ENCODE results near the gene PCDH7.

The PCDH7 gene

GRCh38 chr4:30720021-30720660, at the start of gene PCDH7 (continued):
- TF ChIP-seq KLF1 (tag by site-specific recombination; IDR thresholded peaks at IDR 0.05), result 0 out of 2 replicates have a peak, but pooled peaks have one; percentile 15
- TF ChIP-seq, protein P1, sequence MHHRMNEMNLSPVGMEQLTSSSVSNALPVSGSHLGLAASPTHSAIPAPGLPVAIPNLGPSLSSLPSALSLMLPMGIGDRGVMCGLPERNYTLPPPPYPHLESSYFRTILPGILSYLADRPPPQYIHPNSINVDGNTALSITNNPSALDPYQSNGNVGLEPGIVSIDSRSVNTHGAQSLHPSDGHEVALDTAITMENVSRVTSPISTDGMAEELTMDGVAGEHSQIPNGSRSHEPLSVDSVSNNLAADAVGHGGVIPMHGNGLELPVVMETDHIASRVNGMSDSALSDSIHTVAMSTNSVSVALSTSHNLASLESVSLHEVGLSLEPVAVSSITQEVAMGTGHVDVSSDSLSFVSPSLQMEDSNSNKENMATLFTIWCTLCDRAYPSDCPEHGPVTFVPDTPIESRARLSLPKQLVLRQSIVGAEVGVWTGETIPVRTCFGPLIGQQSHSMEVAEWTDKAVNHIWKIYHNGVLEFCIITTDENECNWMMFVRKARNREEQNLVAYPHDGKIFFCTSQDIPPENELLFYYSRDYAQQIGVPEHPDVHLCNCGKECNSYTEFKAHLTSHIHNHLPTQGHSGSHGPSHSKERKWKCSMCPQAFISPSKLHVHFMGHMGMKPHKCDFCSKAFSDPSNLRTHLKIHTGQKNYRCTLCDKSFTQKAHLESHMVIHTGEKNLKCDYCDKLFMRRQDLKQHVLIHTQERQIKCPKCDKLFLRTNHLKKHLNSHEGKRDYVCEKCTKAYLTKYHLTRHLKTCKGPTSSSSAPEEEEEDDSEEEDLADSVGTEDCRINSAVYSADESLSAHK (tag by site-specific recombination; IDR thresholded peaks at IDR 0.05), result peak; percentile 48; the same call in 1 of the 2 replicates
- peak; percentile 92 for TF ChIP-seq ZNF341 (tag by site-specific recombination; IDR thresholded peaks at IDR 0.05; ENCODE audit: low read depth)
- no peak for TF ChIP-seq ZNF48 (tag by site-specific recombination; IDR thresholded peaks at IDR 0.05)
- TF ChIP-seq ZNF335 (tag by site-specific recombination; conservative IDR thresholded peaks at IDR 0.05), result peak; percentile 8
- TF ChIP-seq ZBTB11 (tag by site-specific recombination; conservative IDR thresholded peaks at IDR 0.05; ENCODE audit: low read depth), result 0 out of 2 replicates have a peak, but pooled peaks have one; percentile 10

- Histone ChIP-seq H3K27ac (ENCODE audit: extremely low read depth, low read depth, low read length) (no peak overlapping the region), H3K4me1 (ENCODE audit: control insufficient read depth, insufficient read depth, low read length) (no peaks in the 10 kb centered on the region), H3K9me3 (ENCODE audit: control insufficient read depth, insufficient read depth, low read depth, low read length) (no peaks in the 10 kb centered on the region), H3K4me3 (ENCODE audit: low read depth, low read length) (no peak overlapping the region), H3K36me3 (ENCODE audit: control insufficient read depth in 2 of 2, insufficient read depth in 1 of 2, low read length in 2 of 2) (no peaks in the 10 kb centered on the region)
- TF ChIP-seq GFI1B (tag by site-specific recombination; IDR thresholded peaks at IDR 0.05), result no peak
- no peak for TF ChIP-seq INSM2 (tag by site-specific recombination; IDR thresholded peaks at IDR 0.05)
- no peak for TF ChIP-seq REST (tag by site-specific recombination; IDR thresholded peaks at IDR 0.05)
- no peak for TF ChIP-seq ZNF335 (tag by site-specific recombination; conservative IDR thresholded peaks at IDR 0.05)
- no peak for TF ChIP-seq HIC1 (tag by site-specific recombination; IDR thresholded peaks at IDR 0.05)
- TF ChIP-seq ZNF132 (tag by site-specific recombination; IDR thresholded peaks at IDR 0.05; ENCODE audit: borderline replicate concordance), result no peak
- TF ChIP-seq ZNF16 (tag by site-specific recombination; IDR thresholded peaks at IDR 0.05; ENCODE audit: low read depth), result no peak
- TF ChIP-seq ZNF624 (tag by site-specific recombination; IDR thresholded peaks at IDR 0.05), result no peak
- no peak for TF ChIP-seq ZNF701 (tag by site-specific recombination; IDR thresholded peaks at IDR 0.05)
- TF ChIP-seq ELK4 (IDR thresholded peaks at IDR 0.05; ENCODE audit: borderline replicate concordance, low read depth, low read length), result no peak
- TF ChIP-seq ZNF610 (tag by site-specific recombination; IDR thresholded peaks at IDR 0.05; ENCODE audit: borderline replicate concordance), result no peak
- TF ChIP-seq ZNF785 (tag by site-specific recombination; IDR thresholded peaks at IDR 0.05), result no peak
- no peak for TF ChIP-seq GLI4 (tag by site-specific recombination; IDR thresholded peaks at IDR 0.05)
- no peak for TF ChIP-seq ZNF416 (tag by site-specific recombination; IDR thresholded peaks at IDR 0.05)
- POLR2A ChIA-PET, result no interaction called here
- CTCF ChIA-PET, result no interaction called here
These were observed 48.2 kb upstream of the PCDH7 start for GRCh38 chr4:30671926-30672448.

Measured in HEK293 (cell line).